Vagina (tissue), 2 donors: ENCODE measurements around the gene REEP3.

ENCODE experiments used
- CTCF ChIP-seq, 3 experiments: fragments of 450-650 bp in 2 of 3; fragments of 200-600 bp in 1 of 3; sonication (generic) in 1 of 3; IDR thresholded peaks; one replicate each; pipeline ENCODE4 v1.5.1; 2017 to 2019; ENCODE audit warnings: antibody characterized with exemption in 3 of 3, mild to moderate bottlenecking in 2 of 3, moderate library complexity in 2 of 3
- POLR2A ChIP-seq, 2 donors: fragments of 450-650 bp; IDR thresholded peaks; one replicate each; pipeline ENCODE4 v1.6.1; 2017; ENCODE audit warnings: antibody characterized with exemption in 2 of 2, mild to moderate bottlenecking in 2 of 2, moderate library complexity in 2 of 2

- no peak for TF ChIP-seq POLR2A (IDR thresholded peaks at IDR 0.05)
- no peak for TF ChIP-seq CTCF (IDR thresholded peaks at IDR 0.05)
These were observed 1.1 kb downstream of the REEP3 start for GRCh38 chr10:63522277-63522687.
